CD4-positive, CD25-positive, alpha-beta regulatory T cell (primary cell): Measurements from ENCODE around the gene PCED1B. TPM values are rescaled to one million over a fixed set of nuclear protein-coding genes. Genes with fewer than 3 reads are reported as not detected.
A peak's percentile ranks its signal among the peaks of the same experiment; 100 is the strongest.

ENCODE experiments used
- ATAC-seq, 2 donors: fragments of 150-1000 bp; cut with Tn5 transposase; one replicate each; pipeline ENCODE4 v1.10.0; 2021; ENCODE audit warnings: low read depth in 2 of 2, moderate number of reproducible peaks in 2 of 2, moderate library complexity in 1 of 2
- DNase-seq, 3 donors: peaks; one replicate each; pipeline versions ENCODE4 v3.0.0 to v3.0.0-alpha.2; 2012 to 2022; ENCODE audit warnings: mixed read lengths in 1 of 3
- H3K27ac ChIP-seq: one replicate; pipeline ENCODE4 v1.7.0; 2013; ENCODE audit warnings: mild to moderate bottlenecking, low read length; ENCODE audit not compliant: insufficient read depth, poor library complexity, severe bottlenecking
- H3K27me3 ChIP-seq: one replicate; pipeline ENCODE4 v1.7.0; 2013; ENCODE audit warnings: low read length; ENCODE audit not compliant: control insufficient read depth, insufficient read depth
- H3K36me3 ChIP-seq: one replicate; pipeline ENCODE4 v1.7.0; 2013; ENCODE audit warnings: mild to moderate bottlenecking, low read length, moderate library complexity; ENCODE audit not compliant: control insufficient read depth, insufficient read depth
- H3K4me1 ChIP-seq: 2 replicates; pipeline ENCODE4 v1.7.0; 2013; ENCODE audit warnings: mild to moderate bottlenecking, low read length; ENCODE audit not compliant: insufficient read depth, control insufficient read depth, poor library complexity, severe bottlenecking
- H3K4me3 ChIP-seq: one replicate; pipeline ENCODE4 v1.7.0; 2013; ENCODE audit warnings: low read depth, mild to moderate bottlenecking, low read length, moderate library complexity
- H3K9me3 ChIP-seq, 2 experiments: 1 replicate in 1 of 2; 2 replicates in 1 of 2; pipeline ENCODE4 v1.7.0; 2013; ENCODE audit warnings: low read length in 2 of 2, mild to moderate bottlenecking in 1 of 2, moderate library complexity in 1 of 2; ENCODE audit not compliant: control insufficient read depth in 2 of 2
- H3K27ac Mint-ChIP-seq, 3 donors: one replicate each; pipeline ENCODE4 v1.8.0; 2020 to 2022; ENCODE audit warnings: mild to moderate bottlenecking in 3 of 3, mixed read lengths in 3 of 3, moderate library complexity in 2 of 3
- H3K27me3 Mint-ChIP-seq: one replicate; pipeline ENCODE4 v1.8.0; 2022; ENCODE audit warnings: mild to moderate bottlenecking, mixed read lengths
- H3K36me3 Mint-ChIP-seq: one replicate; pipeline ENCODE4 v1.8.0; 2020; ENCODE audit warnings: mixed read lengths
- H3K4me1 Mint-ChIP-seq, 4 donors: one replicate each; pipeline ENCODE4 v1.8.0; 2020 to 2022; ENCODE audit warnings: mixed read lengths in 4 of 4, mild to moderate bottlenecking in 1 of 4
- H3K4me3 Mint-ChIP-seq, 4 donors: one replicate each; pipeline ENCODE4 v1.8.0; 2020 to 2022; ENCODE audit warnings: mild to moderate bottlenecking in 4 of 4, mixed read lengths in 4 of 4, moderate library complexity in 3 of 4
- H3K9me3 Mint-ChIP-seq, 7 donors: one replicate each; pipeline ENCODE4 v1.8.0; 2020 to 2022; ENCODE audit warnings: mixed read lengths in 7 of 7, mild to moderate bottlenecking in 3 of 7, moderate library complexity in 2 of 7
- polyA plus RNA-seq, 4 donors: library from polyadenylated mRNA; unstranded; fragments of 300-500 nt; fragmentation: Illumina TruSeq; gene quantifications; one replicate each; pipeline ENCODE4 v1.2.3, GENCODE V29; 2021
- total RNA-seq: library from RNA; stranded (reverse); gene quantifications from one replicate; pipeline ENCODE4 v1.2.3, GENCODE V29; 2022

Gene PCED1B
- total and polyA plus RNA-seq, 5 donors from 2014 or later, result 56.7 to 74.5 (median 64.9) TPM

GRCh38 chr12:47107446-47107845 is 28.0 kb downstream of the PCED1B start:
- no peak overlapping the region for H3K27ac ChIP-seq
- no peak overlapping the region for H3K4me3 ChIP-seq
- Mint-ChIP-seq H3K27me3 (no peaks in the 10 kb centered on the region), H3K27ac (no peak overlapping the region), H3K4me3 (no peak overlapping the region), H3K4me1 (peaks cover 19 to 28% (median 21%) of the 10 kb centered on the region in 4 donors), H3K9me3 (peaks cover 0 to 2% (median 0%) of the 10 kb centered on the region in 7 donors), H3K36me3 (peaks cover 60% of the 10 kb centered on the region)
- no peaks in the 10 kb centered on the region for H3K27me3 ChIP-seq
- no peak for ATAC-seq
- H3K4me1 ChIP-seq, result peaks cover 7% of the 10 kb centered on the region
- DNase-seq, result no peak
- H3K36me3 ChIP-seq, result no peaks in the 10 kb centered on the region
- H3K9me3 ChIP-seq, result no peaks in the 10 kb centered on the region

GRCh38 chr12:47107926-47108325 is 28.5 kb downstream of the PCED1B start:
- no peak for ATAC-seq
- H3K4me1 Mint-ChIP-seq, result peaks cover 20 to 33% (median 24%) of the 10 kb centered on the region in 4 donors
- DNase-seq, result no peak
- H3K27ac ChIP-seq, result no peak overlapping the region
- H3K4me3 ChIP-seq, result no peak overlapping the region
- H3K36me3 ChIP-seq, result no peaks in the 10 kb centered on the region
- H3K27me3 ChIP-seq, result no peaks in the 10 kb centered on the region
- peaks cover 0 to 2% (median 0%) of the 10 kb centered on the region in 7 donors for H3K9me3 Mint-ChIP-seq
- H3K27ac Mint-ChIP-seq, result no peak overlapping the region
- H3K4me1 ChIP-seq, result peaks cover 7% of the 10 kb centered on the region
- no peaks in the 10 kb centered on the region for H3K27me3 Mint-ChIP-seq
- H3K9me3 ChIP-seq, result no peaks in the 10 kb centered on the region
- H3K36me3 Mint-ChIP-seq, result peaks cover 63% of the 10 kb centered on the region
- no peak overlapping the region for H3K4me3 Mint-ChIP-seq

GRCh38 chr12:47110011-47110541 is 30.7 kb downstream of the PCED1B start:
- peaks cover 0 to 2% (median 0%) of the 10 kb centered on the region in 7 donors for H3K9me3 Mint-ChIP-seq

GRCh38 chr12:47110718-47111391 is 31.4 kb downstream of the PCED1B start:
- peaks cover 20 to 28% (median 25%) of the 10 kb centered on the region in 4 donors for H3K4me1 Mint-ChIP-seq
- ATAC-seq, result no peak

More at GRCh38 chr12:47110011-47110541, 30.7 kb downstream of the PCED1B start:
- H3K27ac ChIP-seq, result no peak overlapping the region
- peak overlapping the region in 1 of 3 donors; percentile 48 for H3K27ac Mint-ChIP-seq
- H3K9me3 ChIP-seq, result no peaks in the 10 kb centered on the region
- H3K4me3 ChIP-seq, result no peak overlapping the region
- peaks cover 6% of the 10 kb centered on the region for H3K36me3 ChIP-seq
- H3K4me1 Mint-ChIP-seq, result peaks cover 20 to 34% (median 26%) of the 10 kb centered on the region in 4 donors
- H3K4me1 ChIP-seq, result peaks cover 7% of the 10 kb centered on the region
- DNase-seq (no peak), ATAC-seq (no peak)
- H3K4me3 Mint-ChIP-seq, result no peak overlapping the region
- H3K27me3 Mint-ChIP-seq, result no peaks in the 10 kb centered on the region
- H3K27me3 ChIP-seq, result no peaks in the 10 kb centered on the region
- peaks cover 66% of the 10 kb centered on the region for H3K36me3 Mint-ChIP-seq

GRCh38 chr12:47111392-47111778 is 32.0 kb downstream of the PCED1B start:
- H3K27ac Mint-ChIP-seq, result peak overlapping the region in 2 of 3 donors; percentile 16 to 68
- H3K36me3 Mint-ChIP-seq, result peaks cover 66% of the 10 kb centered on the region
- DNase-seq (peak in 1 of 3 donors; percentile 57), ATAC-seq (no peak)
- peaks cover 7% of the 10 kb centered on the region for H3K4me1 ChIP-seq
- peaks cover 21 to 30% (median 26%) of the 10 kb centered on the region in 4 donors for H3K4me1 Mint-ChIP-seq
- H3K27me3 ChIP-seq, result no peaks in the 10 kb centered on the region
- H3K4me3 Mint-ChIP-seq, result peak overlapping the region in 1 of 4 donors; percentile 38
- H3K36me3 ChIP-seq, result peaks cover 6% of the 10 kb centered on the region
- peak overlapping the region; percentile 26 for H3K4me3 ChIP-seq
- no peak overlapping the region for H3K27ac ChIP-seq
- H3K9me3 Mint-ChIP-seq, result peaks cover 0 to 2% (median 0%) of the 10 kb centered on the region in 7 donors
- H3K9me3 ChIP-seq, result no peaks in the 10 kb centered on the region
- no peaks in the 10 kb centered on the region for H3K27me3 Mint-ChIP-seq

More at GRCh38 chr12:47110718-47111391, 31.4 kb downstream of the PCED1B start:
- H3K27ac ChIP-seq, result no peak overlapping the region
- Mint-ChIP-seq H3K27ac (peak overlapping the region in 1 of 3 donors; percentile 48), H3K27me3 (no peaks in the 10 kb centered on the region), H3K36me3 (peaks cover 65% of the 10 kb centered on the region), H3K9me3 (peaks cover 0 to 2% (median 0%) of the 10 kb centered on the region in 7 donors), H3K4me3 (no peak overlapping the region)
- H3K36me3 ChIP-seq, result peaks cover 6% of the 10 kb centered on the region
- H3K4me1 ChIP-seq, result peaks cover 7% of the 10 kb centered on the region
- H3K27me3 ChIP-seq, result no peaks in the 10 kb centered on the region
- no peak for DNase-seq
- H3K4me3 ChIP-seq, result no peak overlapping the region
- no peaks in the 10 kb centered on the region for H3K9me3 ChIP-seq

- Mint-ChIP-seq H3K9me3 (peaks cover 0 to 2% (median 0%) of the 10 kb centered on the region in 7 donors), H3K36me3 (peaks cover 61% of the 10 kb centered on the region), H3K27ac (peak overlapping the region in 1 of 3 donors; percentile 16), H3K4me3 (no peak overlapping the region), H3K4me1 (peaks cover 21 to 30% (median 26%) of the 10 kb centered on the region in 4 donors), H3K27me3 (no peaks in the 10 kb centered on the region)
- Histone ChIP-seq H3K27me3 (no peaks in the 10 kb centered on the region), H3K9me3 (no peaks in the 10 kb centered on the region), H3K36me3 (peaks cover 6% of the 10 kb centered on the region), H3K27ac (no peak overlapping the region), H3K4me1 (peaks cover 7% of the 10 kb centered on the region), H3K4me3 (no peak overlapping the region)
- ATAC-seq (no peak), DNase-seq (no peak)
These were observed 32.4 kb downstream of the PCED1B start for GRCh38 chr12:47111854-47112253.

GRCh38 chr12:47112679-47113078 is 33.3 kb downstream of the PCED1B start:
- H3K9me3 Mint-ChIP-seq, result peaks cover 0 to 2% (median 0%) of the 10 kb centered on the region in 7 donors
- peaks cover 55% of the 10 kb centered on the region for H3K36me3 Mint-ChIP-seq
- no peaks in the 10 kb centered on the region for H3K27me3 Mint-ChIP-seq
- Histone ChIP-seq H3K27ac (no peak overlapping the region), H3K9me3 (no peaks in the 10 kb centered on the region), H3K4me1 (peaks cover 7% of the 10 kb centered on the region), H3K4me3 (no peak overlapping the region), H3K27me3 (no peaks in the 10 kb centered on the region), H3K36me3 (peaks cover 6% of the 10 kb centered on the region)
- ATAC-seq (no peak), DNase-seq (no peak)
- H3K4me1 Mint-ChIP-seq, result peaks cover 21 to 31% (median 26%) of the 10 kb centered on the region in 4 donors
- H3K27ac Mint-ChIP-seq, result peak overlapping the region in 1 of 3 donors; percentile 11
- H3K4me3 Mint-ChIP-seq, result no peak overlapping the region
